HepG2 (cell line): ENCODE data around the gene SAPCD1. TPM values are rescaled to one million over a fixed set of nuclear protein-coding genes. Genes with fewer than 3 reads are reported as not detected.

Experiments used
- ATF7-NPFF ChIP-seq: sonication (generic); formaldehyde crosslinking; IDR thresholded peaks from 2 replicates; pipeline ENCODE4 v1.8.1; 2023; ENCODE audit warnings: mild to moderate bottlenecking, low read depth, missing genetic modification reagents, moderate library complexity
- ATM ChIP-seq: fragments of 450-650 bp; IDR thresholded peaks from 2 replicates; pipeline ENCODE4 v1.7.1; 2017; ENCODE audit warnings: mild to moderate bottlenecking, borderline replicate concordance
- CBFB ChIP-seq: sonication (generic); formaldehyde crosslinking; IDR thresholded peaks from 2 replicates; pipeline ENCODE4 v1.4.0; 2020; ENCODE audit warnings: missing genetic modification reagents
- ELF3 ChIP-seq: IDR thresholded peaks from 2 replicates; pipeline ENCODE4 v1.6.1; 2016; ENCODE audit warnings: missing genetic modification reagents, missing compliant biosample characterization
- ISL2 ChIP-seq: sonication (generic); formaldehyde crosslinking; IDR thresholded peaks from 2 replicates; pipeline ENCODE4 v1.5.0; 2020; ENCODE audit warnings: missing genetic modification reagents
- KDM5A ChIP-seq: fragments of 200-600 bp; sonication (generic); IDR thresholded peaks from 2 replicates; pipeline ENCODE4 v1.7.0; 2018; ENCODE audit warnings: antibody characterized with exemption, mild to moderate bottlenecking, low read length, borderline replicate concordance
- KLF13 ChIP-seq: sonication (generic); formaldehyde crosslinking; IDR thresholded peaks from 2 replicates; pipeline ENCODE4 v1.4.0; 2020; ENCODE audit warnings: mild to moderate bottlenecking, missing genetic modification reagents
- MAFK ChIP-seq, 2 experiments: IDR thresholded peaks in 1 of 2; conservative IDR thresholded peaks in 1 of 2; 2 replicates each; pipeline ENCODE4 v1.6.1; 2011; ENCODE audit warnings: improper control_type of control experiment in 2 of 2, low read length in 2 of 2
- MEF2D ChIP-seq: sonication (generic); formaldehyde crosslinking; IDR thresholded peaks from 2 replicates; pipeline ENCODE4 v1.5.1; 2020; ENCODE audit warnings: mild to moderate bottlenecking, missing genetic modification reagents
- MEIS1 ChIP-seq: sonication (generic); formaldehyde crosslinking; IDR thresholded peaks from 2 replicates; pipeline ENCODE4 v1.9.0; 2021; ENCODE audit warnings: mild to moderate bottlenecking, missing genetic modification reagents, moderate library complexity, borderline replicate concordance
- MXD1 ChIP-seq: sonication (generic); formaldehyde crosslinking; IDR thresholded peaks from 2 replicates; pipeline ENCODE4 v1.4.0; 2020; ENCODE audit warnings: mild to moderate bottlenecking, missing genetic modification reagents
- NFE2L2 ChIP-seq: fragments of 150-350 bp; IDR thresholded peaks from 2 replicates; pipeline ENCODE4 v1.6.1; 2014; ENCODE audit warnings: low read length
- NR0B2 ChIP-seq: sonication (generic); formaldehyde crosslinking; IDR thresholded peaks from 2 replicates; pipeline ENCODE4 v1.4.0; 2020; ENCODE audit warnings: mild to moderate bottlenecking, missing genetic modification reagents
- NR2F1 ChIP-seq, 2 experiments: fragments of 450-650 bp in 1 of 2; formaldehyde crosslinking in 1 of 2; IDR thresholded peaks; 2 replicates each; pipeline versions ENCODE4 v1.5.0 to v1.6.1; 2016 to 2020; ENCODE audit warnings: mild to moderate bottlenecking in 1 of 2, missing compliant biosample characterization in 1 of 2, missing genetic modification reagents in 1 of 2, moderate library complexity in 1 of 2
- PCBP1 ChIP-seq: fragments of 200-400 bp; formaldehyde crosslinking; IDR thresholded peaks from 2 replicates; pipeline ENCODE4 v1.6.1; 2017; ENCODE audit warnings: mild to moderate bottlenecking, low read depth, low read length, borderline replicate concordance
- RFXANK ChIP-seq: IDR thresholded peaks from 2 replicates; pipeline ENCODE4 v1.6.1; 2016
- SIX1 ChIP-seq: sonication (generic); formaldehyde crosslinking; IDR thresholded peaks from 2 replicates; pipeline ENCODE4 v1.4.0; 2020; ENCODE audit warnings: missing genetic modification reagents, borderline replicate concordance
- SOX5 ChIP-seq: IDR thresholded peaks from 2 replicates; pipeline ENCODE4 v1.6.1; 2016; ENCODE audit warnings: borderline replicate concordance
- UBTF ChIP-seq: sonication (generic); formaldehyde crosslinking; IDR thresholded peaks from 2 replicates; pipeline ENCODE4 v1.4.0; 2020; ENCODE audit warnings: mild to moderate bottlenecking, missing genetic modification reagents
- ZFP90 ChIP-seq: sonication (generic); formaldehyde crosslinking; IDR thresholded peaks from 2 replicates; pipeline ENCODE4 v1.8.0; 2022; ENCODE audit warnings: missing genetic modification reagents, mild to moderate bottlenecking, inconsistent platforms, borderline replicate concordance
- ZNF20 ChIP-seq: sonication (generic); formaldehyde crosslinking; IDR thresholded peaks from 2 replicates; pipeline ENCODE4 v1.4.0; 2020; ENCODE audit warnings: mild to moderate bottlenecking, moderate library complexity, missing genetic modification reagents
- ZNF263 ChIP-seq: sonication (generic); formaldehyde crosslinking; IDR thresholded peaks from 2 replicates; pipeline ENCODE4 v1.4.0; 2020; ENCODE audit warnings: missing genetic modification reagents
- ZNF296 ChIP-seq: sonication (generic); formaldehyde crosslinking; conservative IDR thresholded peaks from 2 replicates; pipeline ENCODE4 v1.5.0; 2020; ENCODE audit warnings: mild to moderate bottlenecking, missing genetic modification reagents
- ZNF501 ChIP-seq: sonication (generic); formaldehyde crosslinking; IDR thresholded peaks from 2 replicates; pipeline ENCODE4 v1.5.1; 2020; ENCODE audit warnings: mild to moderate bottlenecking, moderate library complexity, missing genetic modification reagents
- ZNF678 ChIP-seq: sonication (generic); formaldehyde crosslinking; IDR thresholded peaks from 2 replicates; pipeline ENCODE4 v1.4.0; 2020; ENCODE audit warnings: mild to moderate bottlenecking, missing genetic modification reagents
- ZNF704 ChIP-seq: sonication (generic); formaldehyde crosslinking; IDR thresholded peaks from 2 replicates; pipeline ENCODE4 v1.8.1; 2023; ENCODE audit warnings: mild to moderate bottlenecking, inconsistent platforms, moderate library complexity, missing genetic modification reagents, borderline replicate concordance
- ZNF720 ChIP-seq: sonication (generic); formaldehyde crosslinking; IDR thresholded peaks from 2 replicates; pipeline ENCODE4 v1.4.0; 2020; ENCODE audit warnings: missing genetic modification reagents
- ZSCAN29 ChIP-seq: sonication (generic); formaldehyde crosslinking; conservative IDR thresholded peaks from 2 replicates; pipeline ENCODE4 v1.4.0; 2020; ENCODE audit warnings: mild to moderate bottlenecking, missing genetic modification reagents
- polyA plus RNA-seq, 8 experiments: library from polyadenylated mRNA; depleted of rRNA in 3 of 8; stranded (reverse) in 7 of 8; unstranded in 1 of 8; fragments of >200 nt; fragmentation: Illumina TruSeq in 4 of 8; extraction: Trizol in 4 of 8; gene quantifications; 2 replicates each; pipeline versions ENCODE4 v1.2.1 to v1.2.3, GENCODE V29; 2011 to 2016; ENCODE audit warnings: low read depth in 4 of 8, missing spikeins in 1 of 8, mixed read lengths in 1 of 8; ENCODE audit not compliant: insufficient read depth in 1 of 8
- total RNA-seq, 5 experiments: library from RNA; depleted of rRNA; stranded (reverse); fragments of >200 nt; fragmentation: Illumina TruSeq; extraction: Trizol; gene quantifications; 2 replicates each; pipeline ENCODE4 v1.2.3, GENCODE V29; 2016; ENCODE audit warnings: low read depth in 1 of 5

The SAPCD1 gene
- total and polyA plus RNA-seq, 2 of the 13 experiments (the other 11 are each of a cell fraction or from before 2014, with no cell fraction given): 2.5 to 3.9 TPM

DNA sequence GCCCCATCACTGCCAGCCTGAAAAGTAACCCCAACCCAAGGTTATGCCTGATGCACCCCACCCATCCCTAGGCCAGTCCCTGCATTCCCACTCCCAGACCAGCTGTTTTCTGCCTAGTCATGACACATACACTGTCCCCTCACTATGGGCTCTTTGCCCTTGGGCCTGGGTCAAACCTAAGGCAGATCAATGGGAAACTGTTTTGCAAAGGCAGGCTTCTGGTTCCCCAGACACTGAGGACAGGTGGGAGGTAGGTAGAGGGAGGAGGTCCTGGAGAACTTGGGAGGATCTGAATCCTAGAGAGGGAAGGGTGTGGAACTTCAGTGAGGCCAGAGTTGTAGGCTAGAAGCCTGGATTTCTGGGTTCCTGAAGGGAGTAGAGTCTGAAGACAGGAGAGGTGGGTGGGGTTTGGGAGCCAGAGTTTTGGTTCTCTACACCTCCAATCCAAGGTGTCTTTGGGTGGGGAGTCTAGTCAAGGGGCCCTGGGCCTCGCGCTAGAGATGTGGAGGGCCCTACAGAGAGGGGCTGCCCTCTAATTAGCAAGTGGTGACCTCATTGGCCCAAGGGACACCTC, 28.1 kb upstream of the SAPCD1 start (continued):
- TF ChIP-seq SIX1 (CRISPR knock-in tag) (no peak), RFXANK (CRISPR knock-in tag) (no peak), ZFP90 (peak; percentile 21; the same call in 1 of the 2 replicates), ATF7-NPFF (CRISPR knock-in tag) (no peak), KDM5A (no peak), ZNF720 (CRISPR knock-in tag) (no peak), UBTF (no peak), ZNF263 (CRISPR knock-in tag) (0 out of 2 replicates have a peak, but pooled peaks have one; percentile 8), ELF3 (CRISPR knock-in tag) (no peak), KLF13 (CRISPR knock-in tag) (no peak), ZNF501 (CRISPR knock-in tag) (0 out of 2 replicates have a peak, but pooled peaks have one; percentile 12), ATM (no peak), MEIS1 (peak; percentile 54), MEF2D (CRISPR knock-in tag) (no peak), MAFK (conservative IDR thresholded peaks at IDR 0.05 in 1 of 2, IDR thresholded peaks at IDR 0.05 in 1 of 2; ENCODE audit: low read length in 2 of 2) (peak in 1 of 2 experiments; percentile 57; a peak in 2 of 4 replicates), MXD1 (CRISPR knock-in tag) (no peak), PCBP1 (no peak), NFE2L2 (peak; percentile 83), SOX5 (CRISPR knock-in tag) (no peak), ZNF704 (CRISPR knock-in tag) (peak; percentile 9; the same call in 1 of the 2 replicates), ZNF678 (CRISPR knock-in tag) (no peak), ZSCAN29 (0 out of 2 replicates have a peak, but pooled peaks have one; percentile 20), ZNF20 (no peak), NR2F1 (CRISPR knock-in tag; IDR thresholded peaks at IDR 0.05) (peak; percentile 5 to 11; a peak in 1 of 4 replicates), ISL2 (0 out of 2 replicates have a peak, but pooled peaks have one; percentile 1), CBFB (CRISPR knock-in tag) (no peak), NR0B2 (CRISPR knock-in tag) (0 out of 2 replicates have a peak, but pooled peaks have one; percentile 11), ZNF296 (CRISPR knock-in tag) (no peak)
